Esophagus muscularis mucosa (tissue), 4 donors: Measurements from ENCODE around the gene DNM1. TPM values are rescaled to one million over a fixed set of nuclear protein-coding genes. Genes with fewer than 3 reads are reported as not detected.
"Not testable (repeated sequence)": the region's sequence is repeated elsewhere in the genome, so short reads cannot be mapped to it uniquely, and the experiment has no call there.

ENCODE experiments used
- DNase-seq: peaks from one replicate; pipeline ENCODE4 v3.0.0-alpha.2; 2017; ENCODE audit errors: extremely low spot score
- H3K27ac ChIP-seq, 4 donors: fragments of 200-600 bp; sonication (generic); replicated peaks in 1 of 4; 1 replicate in 3 of 4; 2 replicates in 1 of 4; pipeline ENCODE4 v1.5.1; 2016 to 2019; ENCODE audit warnings: mild to moderate bottlenecking in 1 of 4
- H3K27me3 ChIP-seq, 4 donors: fragments of 200-600 bp; sonication (generic); one replicate each; pipeline versions ENCODE4 v1.5.1 to v1.6.0; 2016 to 2019
- H3K36me3 ChIP-seq, 4 donors: fragments of 200-600 bp; sonication (generic); one replicate each; pipeline ENCODE4 v1.5.1; 2016 to 2019
- H3K4me1 ChIP-seq, 4 donors: fragments of 200-600 bp; sonication (generic); one replicate each; pipeline ENCODE4 v1.5.1; 2016 to 2019
- H3K4me3 ChIP-seq, 4 donors: fragments of 200-600 bp; sonication (generic); 1 replicate in 2 of 4; 2 replicates in 2 of 4; pipeline ENCODE4 v1.5.1; 2016 to 2019; ENCODE audit warnings: mild to moderate bottlenecking in 4 of 4, moderate library complexity in 1 of 4
- H3K9me3 ChIP-seq, 4 donors: fragments of 200-600 bp; sonication (generic); 1 replicate in 3 of 4; 2 replicates in 1 of 4; pipeline ENCODE4 v1.5.1; 2016 to 2019
- EP300 ChIP-seq: sonication (generic); formaldehyde crosslinking; IDR thresholded peaks from one replicate; pipeline ENCODE4 v1.6.1; 2017; ENCODE audit warnings: antibody characterized with exemption
- POLR2A ChIP-seq: fragments of 450-650 bp; IDR thresholded peaks from one replicate; pipeline ENCODE4 v1.6.1; 2017; ENCODE audit warnings: antibody characterized with exemption, moderate library complexity, mild to moderate bottlenecking, low read depth
- POLR2AphosphoS5 ChIP-seq, 2 donors: sonication (generic); formaldehyde crosslinking; IDR thresholded peaks; one replicate each; pipeline ENCODE4 v1.6.1; 2017; ENCODE audit warnings: antibody characterized with exemption in 2 of 2
- WGBS: methylation state at CpG from one replicate; pipeline ENCODE4 v1.1.5; 2018; 5-methylcytosine and 5-hydroxymethylcytosine counted together
- intact Hi-C: fragments of 100-400 bp; cut with DNase I; formaldehyde crosslinking; loops from one replicate; pipeline ENCODE4 v1.15.1; 2023
- total RNA-seq, 4 donors: library from RNA; depleted of rRNA; stranded (reverse); fragments of >200 nt; gene quantifications; one replicate each; pipeline versions ENCODE4 v1.1.0 to v1.2.1, GENCODE V29; 2016
- TF ChIP-seq, protein P1 (sequence below), 3 experiments: fragments of 200-600 bp in 2 of 3; fragments of 450-650 bp in 1 of 3; sonication (generic) in 2 of 3; IDR thresholded peaks; one replicate each; pipeline ENCODE4 v1.5.1; 2017 to 2019; ENCODE audit warnings: antibody characterized with exemption in 3 of 3, mild to moderate bottlenecking in 2 of 3, moderate library complexity in 1 of 3

DNM1 gene
- total RNA-seq, 4 donors from 2014 or later, result 10.9 to 27.0 (median 16.8) TPM

DNA sequence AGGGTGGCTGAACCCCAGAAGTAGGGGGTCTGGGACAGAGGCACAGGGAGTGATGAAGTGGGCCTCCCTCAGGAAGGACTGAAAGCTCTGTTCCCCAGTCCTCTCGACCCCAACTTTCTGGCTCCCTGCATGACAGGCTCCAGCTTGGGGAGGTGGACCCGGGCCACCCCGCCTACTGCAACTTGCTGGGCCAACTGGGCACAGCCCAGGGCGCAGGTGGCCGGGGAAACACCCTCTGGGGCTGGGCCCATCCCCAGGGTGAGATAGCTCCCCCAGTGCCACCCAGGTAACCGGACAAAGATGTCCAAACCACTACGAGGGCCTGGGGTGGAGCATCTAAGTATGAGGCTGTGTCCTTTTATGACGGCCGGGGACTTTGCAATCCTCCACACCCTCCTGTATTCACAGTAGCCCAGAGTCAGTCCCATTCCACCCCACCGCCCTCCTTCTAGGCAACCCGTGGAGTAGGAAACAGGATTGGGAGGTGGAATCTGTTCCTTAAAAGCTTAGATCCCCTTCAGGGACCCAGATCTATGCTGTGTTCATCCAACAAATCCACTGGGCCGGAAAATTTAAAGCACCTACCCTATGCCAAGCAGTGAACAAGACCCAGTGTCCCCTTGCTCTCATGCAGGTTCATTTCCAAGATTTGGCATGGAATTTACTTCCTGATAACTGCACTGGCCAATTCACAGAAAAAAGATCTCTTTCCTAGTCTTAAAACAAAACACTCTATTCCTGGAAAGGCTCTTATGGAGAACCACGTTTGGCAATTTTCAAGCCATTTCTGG lies 19.9 kb downstream of the DNM1 start:
- H3K9me3 ChIP-seq, result no peaks in the 10 kb centered on the region
- no peaks in the 10 kb centered on the region for H3K27me3 ChIP-seq
- H3K27ac ChIP-seq, result no peak overlapping the region
- no peak for TF ChIP-seq POLR2A
- peaks cover 8 to 15% (median 13%) of the 10 kb centered on the region in 4 donors for H3K4me1 ChIP-seq
- no peak for DNase-seq
- peaks cover 0 to 27% (median 4%) of the 10 kb centered on the region in 4 donors for H3K36me3 ChIP-seq
- 83% methylated on average over 8 of the region's 13 CpGs for WGBS
- intact Hi-C loops, result no loop called here
- no peak overlapping the region for H3K4me3 ChIP-seq

DNA sequence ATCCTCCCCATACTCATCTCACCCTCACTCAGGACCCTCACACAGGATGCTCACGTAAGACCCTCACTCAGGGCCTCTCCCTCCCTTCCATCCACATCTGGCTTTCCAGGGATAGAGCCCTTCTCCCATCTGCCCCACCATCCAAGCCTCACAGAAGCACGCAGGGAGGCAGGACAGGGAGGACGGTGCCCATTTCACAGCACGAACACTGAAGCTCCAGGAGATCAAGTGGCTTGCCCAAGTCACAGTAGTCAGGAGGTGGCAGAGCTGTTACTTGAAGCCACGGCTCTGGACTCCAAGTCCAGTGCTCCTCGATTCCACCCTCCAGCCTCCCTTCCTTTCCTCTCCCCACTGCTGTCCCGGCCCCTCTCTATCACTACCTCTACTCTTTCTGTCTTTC lies 21.7 kb downstream of the DNM1 start:
- DNase-seq, result no peak
- no peaks in the 10 kb centered on the region for H3K4me1 ChIP-seq
- H3K4me3 ChIP-seq, result no peak overlapping the region
- peaks cover 0 to 27% (median 4%) of the 10 kb centered on the region in 4 donors for H3K36me3 ChIP-seq
- no peak overlapping the region for H3K27ac ChIP-seq
- TF ChIP-seq POLR2A, result no peak
- TF ChIP-seq POLR2AphosphoS5 (IDR thresholded peaks at IDR 0.05), result no peak
- TF ChIP-seq, protein P1, sequence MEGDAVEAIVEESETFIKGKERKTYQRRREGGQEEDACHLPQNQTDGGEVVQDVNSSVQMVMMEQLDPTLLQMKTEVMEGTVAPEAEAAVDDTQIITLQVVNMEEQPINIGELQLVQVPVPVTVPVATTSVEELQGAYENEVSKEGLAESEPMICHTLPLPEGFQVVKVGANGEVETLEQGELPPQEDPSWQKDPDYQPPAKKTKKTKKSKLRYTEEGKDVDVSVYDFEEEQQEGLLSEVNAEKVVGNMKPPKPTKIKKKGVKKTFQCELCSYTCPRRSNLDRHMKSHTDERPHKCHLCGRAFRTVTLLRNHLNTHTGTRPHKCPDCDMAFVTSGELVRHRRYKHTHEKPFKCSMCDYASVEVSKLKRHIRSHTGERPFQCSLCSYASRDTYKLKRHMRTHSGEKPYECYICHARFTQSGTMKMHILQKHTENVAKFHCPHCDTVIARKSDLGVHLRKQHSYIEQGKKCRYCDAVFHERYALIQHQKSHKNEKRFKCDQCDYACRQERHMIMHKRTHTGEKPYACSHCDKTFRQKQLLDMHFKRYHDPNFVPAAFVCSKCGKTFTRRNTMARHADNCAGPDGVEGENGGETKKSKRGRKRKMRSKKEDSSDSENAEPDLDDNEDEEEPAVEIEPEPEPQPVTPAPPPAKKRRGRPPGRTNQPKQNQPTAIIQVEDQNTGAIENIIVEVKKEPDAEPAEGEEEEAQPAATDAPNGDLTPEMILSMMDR (IDR thresholded peaks at IDR 0.05), result no peak
- TF ChIP-seq EP300, result no peak
- no peaks in the 10 kb centered on the region for H3K9me3 ChIP-seq
- 87% methylated on average over 7 of the region's 7 CpGs for WGBS
- H3K27me3 ChIP-seq, result no peaks in the 10 kb centered on the region
- intact Hi-C loops, result no loop called here

DNA sequence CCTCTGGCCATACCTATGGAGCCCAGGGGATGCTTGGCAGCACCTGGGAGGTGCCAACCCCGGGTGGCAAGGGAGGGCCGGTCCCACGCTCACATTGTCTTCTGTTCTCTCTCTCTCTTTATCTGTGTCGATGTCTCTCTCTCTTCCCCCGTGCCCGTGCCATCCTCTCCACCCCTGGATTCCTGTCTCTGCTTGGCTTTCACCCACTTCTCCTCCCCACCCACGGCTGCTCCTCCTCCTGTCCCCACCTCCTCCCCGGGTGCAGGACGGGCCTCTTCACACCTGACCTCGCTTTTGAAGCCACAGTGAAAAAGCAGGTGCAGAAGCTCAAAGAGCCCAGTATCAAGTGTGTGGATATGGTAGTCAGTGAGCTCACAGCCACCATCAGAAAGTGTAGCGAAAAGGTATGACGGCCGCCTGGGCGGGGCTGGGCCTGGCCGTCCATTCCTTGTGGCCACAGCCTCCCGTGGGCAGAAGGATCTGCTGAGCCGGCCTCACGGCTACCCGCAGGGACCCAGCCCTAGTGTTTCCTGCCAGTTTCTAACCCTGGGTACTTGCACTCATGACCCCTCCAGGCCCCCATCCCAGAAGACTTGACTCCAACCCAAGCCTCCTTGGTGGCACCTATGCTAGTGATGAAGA lies 22.7 kb downstream of the DNM1 start:
- DNase-seq, result no peak
- H3K4me1 ChIP-seq, result no peaks in the 10 kb centered on the region
- 84% methylated on average over 19 of the region's 19 CpGs for whole genome bisulfite sequencing
- H3K4me3 ChIP-seq, result no peak overlapping the region
- H3K27me3 ChIP-seq, result no peaks in the 10 kb centered on the region
- no peaks in the 10 kb centered on the region for H3K9me3 ChIP-seq
- no peak for TF ChIP-seq EP300
- TF ChIP-seq, protein P1 (IDR thresholded peaks at IDR 0.05), result no peak
- no peak for TF ChIP-seq POLR2A
- no peak for TF ChIP-seq POLR2AphosphoS5 (IDR thresholded peaks at IDR 0.05)
- intact Hi-C loops, result no loop called here
- no peak overlapping the region for H3K27ac ChIP-seq
- peaks cover 0 to 27% (median 4%) of the 10 kb centered on the region in 4 donors for H3K36me3 ChIP-seq

DNA sequence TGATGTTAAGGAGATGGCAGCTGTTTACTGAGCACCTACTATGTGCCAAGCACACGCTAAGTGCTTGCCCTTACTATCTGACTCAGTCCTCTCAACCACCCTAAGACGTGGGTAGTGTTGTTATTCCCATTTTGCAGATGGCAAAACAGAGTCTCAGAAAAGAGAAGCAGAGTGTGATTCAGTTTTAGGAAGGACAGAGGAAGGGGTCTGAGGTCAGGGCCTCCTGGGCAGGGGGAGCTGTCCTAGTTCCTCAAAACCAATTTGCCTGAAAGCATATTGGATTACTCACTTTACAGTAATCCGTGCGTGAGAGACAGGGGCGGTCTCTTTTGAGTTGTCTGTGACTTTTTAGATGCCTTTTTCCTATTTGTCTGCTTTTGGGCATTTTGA lies 23.2 kb downstream of the DNM1 start:
- WGBS, result 79% methylated on average over 5 of the region's 5 CpGs
- H3K4me3 ChIP-seq, result no peak overlapping the region
- H3K36me3 ChIP-seq, result peaks cover 0 to 25% (median 4%) of the 10 kb centered on the region in 4 donors
- TF ChIP-seq POLR2AphosphoS5 (IDR thresholded peaks at IDR 0.05), result no peak
- TF ChIP-seq POLR2A, result no peak
- TF ChIP-seq, protein P1 (IDR thresholded peaks at IDR 0.05), result no peak
- no peak for TF ChIP-seq EP300
- DNase-seq, result no peak
- H3K27me3 ChIP-seq, result no peaks in the 10 kb centered on the region
- H3K9me3 ChIP-seq, result no peaks in the 10 kb centered on the region
- H3K4me1 ChIP-seq, result no peaks in the 10 kb centered on the region
- H3K27ac ChIP-seq, result no peak overlapping the region
- intact Hi-C loops, result no loop called here

DNA sequence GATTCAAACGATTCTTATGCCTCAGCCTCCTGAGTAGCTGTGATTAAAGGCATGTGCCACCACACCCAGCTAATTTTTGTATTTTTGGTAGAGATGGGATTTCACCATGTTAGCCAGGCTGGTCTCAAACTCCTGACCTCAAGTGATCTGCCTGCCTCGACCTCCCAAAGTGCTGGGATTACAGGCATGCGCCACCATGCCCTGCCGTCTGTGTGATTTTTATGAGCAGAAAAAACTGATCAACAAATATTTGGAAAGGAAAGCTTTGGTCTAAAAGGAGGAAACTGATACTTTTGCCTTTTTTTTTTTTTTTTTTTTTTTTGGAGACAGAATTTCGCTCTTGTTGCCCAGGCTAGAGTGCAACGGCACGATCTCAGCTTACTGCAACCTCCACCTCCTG lies 27.7 kb downstream of the DNM1 start:
- intact Hi-C loops, H3K9me3 ChIP-seq, H3K27me3 ChIP-seq, H3K36me3 ChIP-seq, H3K4me3 ChIP-seq, H3K4me1 ChIP-seq, DNase-seq, H3K27ac ChIP-seq: not testable (repeated sequence)
- WGBS, result 78% methylated on average over 7 of the region's 7 CpGs
